HepG2 (cell line): Measurements from ENCODE around the gene LENEP.

ENCODE experiments used
- ELF4 ChIP-seq: sonication (generic); formaldehyde crosslinking; IDR thresholded peaks from 2 replicates; pipeline ENCODE4 v1.5.0; 2020; ENCODE audit warnings: missing genetic modification reagents, mild to moderate bottlenecking, moderate library complexity, borderline replicate concordance
- NFE2 ChIP-seq: sonication (generic); formaldehyde crosslinking; IDR thresholded peaks from 2 replicates; pipeline ENCODE4 v1.4.0; 2020; ENCODE audit warnings: missing genetic modification reagents
- NFIC ChIP-seq: IDR thresholded peaks from 2 replicates; pipeline ENCODE4 v1.6.1; 2012; ENCODE audit warnings: mild to moderate bottlenecking, low read length, inconsistent platforms
- NR0B2 ChIP-seq: sonication (generic); formaldehyde crosslinking; IDR thresholded peaks from 2 replicates; pipeline ENCODE4 v1.4.0; 2020; ENCODE audit warnings: mild to moderate bottlenecking, missing genetic modification reagents
- POLR2A ChIP-seq, 2 experiments: IDR thresholded peaks; 2 replicates each; pipeline ENCODE4 v1.6.1; 2011; ENCODE audit warnings: low read depth in 2 of 2, low read length in 2 of 2, mild to moderate bottlenecking in 1 of 2, moderate library complexity in 1 of 2; ENCODE audit not compliant: insufficient read depth in 1 of 2
- REL ChIP-seq: sonication (generic); formaldehyde crosslinking; conservative IDR thresholded peaks from 2 replicates; pipeline ENCODE4 v1.8.0; 2022; ENCODE audit warnings: mild to moderate bottlenecking, missing genetic modification reagents, moderate library complexity
- TARDBP ChIP-seq: sonication (generic); formaldehyde crosslinking; IDR thresholded peaks from 2 replicates; pipeline ENCODE4 v1.8.0; 2022; ENCODE audit warnings: mild to moderate bottlenecking, missing genetic modification reagents
- TOPORS ChIP-seq: sonication (generic); formaldehyde crosslinking; IDR thresholded peaks from 2 replicates; pipeline ENCODE4 v1.8.0; 2023; ENCODE audit warnings: mild to moderate bottlenecking, missing genetic modification reagents

- TF ChIP-seq POLR2A (IDR thresholded peaks at IDR 0.05; ENCODE audit: insufficient read depth in 1 of 2, low read depth in 2 of 2, low read length in 2 of 2) (no peak), TARDBP (CRISPR knock-in tag) (no peak), NR0B2 (CRISPR knock-in tag) (no peak), NFE2 (CRISPR knock-in tag) (no peak), ELF4 (CRISPR knock-in tag) (no peak), TOPORS (no peak), NFIC (no peak), REL (CRISPR knock-in tag) (no peak)
Measured at GRCh38 chr1:155033524-155033923, 40.1 kb downstream of the LENEP start, which contains the start of the genes DCST1 and DCST2.
